Measurements from ENCODE around the gene AP1AR. TPM values are rescaled to one million over a fixed set of nuclear protein-coding genes. Genes with fewer than 3 reads are reported as not detected.
A peak's percentile ranks its signal among the peaks of the same experiment; 100 is the strongest.
"Not testable (repeated sequence)": the region's sequence is repeated elsewhere in the genome, so short reads cannot be mapped to it uniquely, and the experiment has no call there.

Gene AP1AR, protein sequence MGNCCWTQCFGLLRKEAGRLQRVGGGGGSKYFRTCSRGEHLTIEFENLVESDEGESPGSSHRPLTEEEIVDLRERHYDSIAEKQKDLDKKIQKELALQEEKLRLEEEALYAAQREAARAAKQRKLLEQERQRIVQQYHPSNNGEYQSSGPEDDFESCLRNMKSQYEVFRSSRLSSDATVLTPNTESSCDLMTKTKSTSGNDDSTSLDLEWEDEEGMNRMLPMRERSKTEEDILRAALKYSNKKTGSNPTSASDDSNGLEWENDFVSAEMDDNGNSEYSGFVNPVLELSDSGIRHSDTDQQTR
- total RNA-seq = 17.4 TPM

GRCh38 chr4:112231779-112232713 is at the start of gene AP1AR:
AP1AR (plus strand) TSS chr4:112231787; CDS start chr4:112232092, 305 bp downstream.
- peak; percentile 89 for DNase-seq (ENCODE audit: low spot score)
- intact Hi-C loops (cut with DNase I) = loop anchor here (10.0 kb wide), 1 partner anchor 127 kb away; no protein-coding TSS in a partner anchor
- peak; percentile 80 for ATAC-seq

GRCh38 chr4:112182604-112183003 is 49.0 kb upstream of the AP1AR start:
- intact Hi-C loops (cut with DNase I) = no loop called here
- DNase-seq (ENCODE audit: low spot score) (no peak), ATAC-seq (no peak)

DNA sequence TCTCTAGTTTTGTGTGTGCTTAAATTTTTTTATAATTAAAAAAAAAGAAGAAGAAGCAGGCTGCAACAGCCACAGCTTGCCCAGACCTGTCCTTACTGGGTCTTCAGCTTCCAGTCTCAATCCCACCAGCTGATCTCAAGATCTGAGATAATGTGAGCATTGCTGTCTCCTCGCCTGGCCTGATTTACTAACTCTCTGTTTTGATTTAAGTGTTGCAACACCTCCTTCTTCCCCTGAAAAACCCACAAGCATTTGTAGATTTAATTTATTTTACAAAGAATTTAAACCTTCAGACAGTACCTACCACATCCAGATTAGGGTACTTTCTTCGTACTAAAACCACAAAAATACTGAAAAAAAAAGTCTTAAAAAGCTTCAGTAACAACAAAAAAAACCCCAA is 48.3 kb upstream of the AP1AR start:
- intact Hi-C loops (cut with DNase I) = no loop called here
- DNase-seq (ENCODE audit: low spot score) (no peak), ATAC-seq (no peak)

- no peak for ATAC-seq
- intact Hi-C loops (cut with DNase I) = no loop called here
These were observed 47.1 kb upstream of the AP1AR start for GRCh38 chr4:112184438-112184837.

GRCh38 chr4:112185334-112185733 is 46.3 kb upstream of the AP1AR start:
- no peak for ATAC-seq
- intact Hi-C loops (cut with DNase I) = no loop called here

More at GRCh38 chr4:112184438-112184837, 47.1 kb upstream of the AP1AR start:
- no peak for DNase-seq (ENCODE audit: low spot score)

GRCh38 chr4:112185740-112186670 is 45.6 kb upstream of the AP1AR start:
- ATAC-seq (no peak), DNase-seq (ENCODE audit: low spot score) (no peak)
- intact Hi-C loops (cut with DNase I) = no loop called here

More at GRCh38 chr4:112185334-112185733, 46.3 kb upstream of the AP1AR start:
- DNase-seq (ENCODE audit: low spot score) = no peak

- no peak for ATAC-seq
- no peak for DNase-seq (ENCODE audit: low spot score)
- intact Hi-C loops (cut with DNase I) = no loop called here
These were observed 41.8 kb upstream of the AP1AR start for GRCh38 chr4:112189754-112190153.

- intact Hi-C loops (cut with DNase I) = no loop called here
- ATAC-seq (no peak), DNase-seq (ENCODE audit: low spot score) (no peak)
These were observed 40.9 kb upstream of the AP1AR start for GRCh38 chr4:112190684-112191083.

DNA sequence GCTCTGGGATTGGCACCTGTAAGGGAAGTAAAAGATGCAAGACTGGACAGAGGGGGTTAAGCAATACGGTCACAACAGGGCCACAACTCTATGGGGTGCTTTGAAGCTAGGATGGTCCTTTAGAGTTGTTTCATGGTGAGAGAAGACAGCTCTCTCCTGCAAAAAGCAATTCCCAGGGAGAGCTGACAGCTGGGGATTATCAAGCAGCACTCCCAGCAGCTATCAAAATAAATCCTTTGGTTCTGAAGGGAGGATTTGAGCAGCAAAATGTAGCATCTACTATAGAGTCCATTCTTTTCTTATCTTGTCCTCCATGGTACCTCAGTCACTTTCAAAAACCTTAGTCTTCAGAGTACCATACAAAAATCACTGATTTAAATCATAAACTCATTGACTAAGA is 35.1 kb upstream of the AP1AR start:
- intact Hi-C loops (cut with DNase I) = no loop called here
- DNase-seq (ENCODE audit: low spot score) (no peak), ATAC-seq (no peak)

DNA sequence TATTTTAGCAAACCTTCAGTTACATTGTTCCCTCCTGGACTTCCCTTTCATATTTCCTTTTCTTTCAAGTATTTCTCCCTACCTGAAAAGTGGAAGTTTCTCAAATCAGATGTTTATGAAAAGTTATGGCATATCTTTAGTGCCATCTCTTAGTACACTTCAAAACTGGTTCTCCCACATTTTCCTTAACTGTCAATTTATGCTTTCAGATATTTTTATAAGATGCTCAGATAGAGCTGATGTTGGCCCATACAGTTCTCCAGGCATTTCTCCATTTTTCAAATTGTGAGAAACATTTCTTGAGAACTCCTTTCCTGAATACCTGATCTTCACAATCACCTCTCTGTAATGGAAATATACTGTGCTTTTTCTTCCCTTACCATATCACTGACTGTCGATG is 32.5 kb upstream of the AP1AR start:
- DNase-seq (ENCODE audit: low spot score) (no peak), ATAC-seq (no peak)
- intact Hi-C loops (cut with DNase I) = no loop called here

- intact Hi-C loops (cut with DNase I) = no loop called here
- ATAC-seq = no peak
These were observed 29.6 kb upstream of the AP1AR start for GRCh38 chr4:112201915-112202505.

GRCh38 chr4:112203593-112203992 is 28.0 kb upstream of the AP1AR start:
- no peak for ATAC-seq
- no peak for DNase-seq (ENCODE audit: low spot score)
- intact Hi-C loops (cut with DNase I) = no loop called here

More at GRCh38 chr4:112201915-112202505, 29.6 kb upstream of the AP1AR start:
- no peak for DNase-seq (ENCODE audit: low spot score)

- DNase-seq (ENCODE audit: low spot score) (no peak), ATAC-seq (no peak)
- intact Hi-C loops (cut with DNase I) = no loop called here
These were observed 25.2 kb upstream of the AP1AR start for GRCh38 chr4:112206431-112206830.

GRCh38 chr4:112208137-112209095 is 23.2 kb upstream of the AP1AR start:
- intact Hi-C loops (cut with DNase I); DNase-seq (ENCODE audit: low spot score); ATAC-seq: not testable (repeated sequence)

GRCh38 chr4:112210777-112211176 is 20.8 kb upstream of the AP1AR start:
- intact Hi-C loops (cut with DNase I) = no loop called here
- ATAC-seq (no peak), DNase-seq (ENCODE audit: low spot score) (no peak)

DNA sequence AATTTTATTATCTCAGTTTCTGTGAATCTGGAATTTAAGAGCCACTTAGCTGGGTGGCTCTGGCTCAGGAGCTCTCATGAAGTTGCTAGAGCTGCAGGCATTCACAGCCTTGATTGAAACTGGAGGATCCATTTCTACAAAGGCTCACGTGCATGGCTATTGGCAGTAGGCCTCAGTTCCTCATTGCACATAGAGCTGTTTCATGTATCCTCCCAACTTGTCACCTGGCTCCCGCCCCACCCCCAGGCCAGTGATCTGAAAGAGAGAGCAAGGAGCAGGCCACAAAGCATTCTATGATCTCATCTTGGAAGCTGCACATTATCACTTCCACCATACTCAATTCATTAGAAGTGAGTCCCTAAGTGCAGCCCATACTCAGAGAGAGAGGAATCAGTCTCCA is 18.5 kb upstream of the AP1AR start:
- no peak for ATAC-seq
- intact Hi-C loops (cut with DNase I) = no loop called here

DNA sequence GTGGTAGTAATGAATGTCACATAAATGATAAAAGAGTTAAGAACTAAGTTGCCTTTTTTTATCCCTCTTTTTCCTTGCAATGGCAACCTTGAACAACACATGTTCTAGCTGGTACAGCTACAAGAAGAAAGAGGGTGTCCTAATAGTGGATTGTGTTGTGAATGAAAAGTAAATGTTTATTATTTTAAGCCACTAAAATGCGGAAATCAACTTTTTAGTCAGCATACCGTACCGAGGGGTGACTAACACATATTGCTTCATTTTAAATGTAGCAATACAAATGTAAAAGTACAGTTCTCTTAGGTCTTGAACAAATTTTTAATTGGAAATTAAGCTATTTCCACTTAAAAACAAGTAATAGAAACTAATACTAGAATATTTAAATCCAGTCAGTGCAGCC is 17.7 kb upstream of the AP1AR start:
- intact Hi-C loops (cut with DNase I) = no loop called here
- DNase-seq (ENCODE audit: low spot score) = no peak
- no peak for ATAC-seq

More for the DNA sequence above, 18.5 kb upstream of the AP1AR start:
- DNase-seq (ENCODE audit: low spot score) = no peak

Data from sciatic nerve (tissue), 2 donors.